Prostate gland (tissue), 2 donors: ENCODE data around the gene DST. TPM values are rescaled to one million over a fixed set of nuclear protein-coding genes. Genes with fewer than 3 reads are reported as not detected.

Experiments used
- DNase-seq: peaks from one replicate; pipeline ENCODE4 v3.0.0-alpha.2; 2019; ENCODE audit warnings: low spot score
- H3K27ac ChIP-seq, 2 donors: fragments of 200-600 bp; sonication (generic); 2 replicates each; pipeline ENCODE4 v1.5.1; 2017 to 2019
- H3K27me3 ChIP-seq: fragments of 200-600 bp; sonication (generic); replicated peaks from 2 replicates; pipeline ENCODE4 v1.5.1; 2019; ENCODE audit not compliant: insufficient read depth
- H3K36me3 ChIP-seq, 2 donors: fragments of 200-600 bp; sonication (generic); 1 replicate in 1 of 2; 2 replicates in 1 of 2; pipeline versions ENCODE4 v1.5.1 to v1.8.1; 2017 to 2019
- H3K4me1 ChIP-seq: fragments of 200-600 bp; sonication (generic); replicated peaks from 2 replicates; pipeline ENCODE4 v1.5.1; 2019
- H3K4me3 ChIP-seq, 2 donors: fragments of 200-600 bp; sonication (generic); 2 replicates each; pipeline ENCODE4 v1.5.1; 2017 to 2019
- H3K9me3 ChIP-seq: fragments of 200-600 bp; sonication (generic); 2 replicates; pipeline ENCODE4 v1.5.1; 2017
- CTCF ChIP-seq, 4 experiments: fragments of 200-600 bp in 2 of 4; fragments of 450-650 bp in 2 of 4; sonication (generic) in 2 of 4; IDR thresholded peaks; 1 replicate in 3 of 4; 2 replicates in 1 of 4; pipeline ENCODE4 v1.5.1; 2016 to 2019; ENCODE audit warnings: antibody characterized with exemption in 4 of 4, mild to moderate bottlenecking in 2 of 4, moderate library complexity in 2 of 4
- POLR2A ChIP-seq: fragments of 450-650 bp; IDR thresholded peaks from one replicate; pipeline ENCODE4 v1.6.1; 2016; ENCODE audit warnings: antibody characterized with exemption, mild to moderate bottlenecking
- POLR2AphosphoS5 ChIP-seq: sonication (generic); formaldehyde crosslinking; IDR thresholded peaks from one replicate; pipeline ENCODE4 v1.6.1; 2017; ENCODE audit warnings: antibody characterized with exemption
- WGBS: methylation state at CpG from one replicate; pipeline ENCODE4 v1.1.5; 2018; 5-methylcytosine and 5-hydroxymethylcytosine counted together
- intact Hi-C: fragments of 100-400 bp; cut with DNase I; formaldehyde crosslinking; loops from one replicate; pipeline ENCODE4 v1.14.2; 2022
- total RNA-seq, 2 donors: library from RNA; depleted of rRNA; stranded (reverse); fragments of >200 nt; gene quantifications; one replicate each; pipeline ENCODE4 v1.1.0, GENCODE V29; 2016

Gene DST
- total RNA-seq, 2 donors from 2014 or later, result 131 to 242 TPM

GRCh38 chr6:56486681-56487080 lies 156.0 kb downstream of the DST start:
- 89% methylated on average over 3 of the region's 3 CpGs for WGBS
- TF ChIP-seq POLR2A, result no peak
- TF ChIP-seq POLR2AphosphoS5, result no peak
- no peak for TF ChIP-seq CTCF (IDR thresholded peaks at IDR 0.05)
- Histone ChIP-seq H3K27ac (no peak overlapping the region), H3K4me1 (no peaks in the 10 kb centered on the region), H3K27me3 (no peaks in the 10 kb centered on the region), H3K9me3 (no peaks in the 10 kb centered on the region), H3K36me3 (no peaks in the 10 kb centered on the region), H3K4me3 (no peak overlapping the region)
- intact Hi-C loops, result no loop called here
- DNase-seq, result no peak

DNA sequence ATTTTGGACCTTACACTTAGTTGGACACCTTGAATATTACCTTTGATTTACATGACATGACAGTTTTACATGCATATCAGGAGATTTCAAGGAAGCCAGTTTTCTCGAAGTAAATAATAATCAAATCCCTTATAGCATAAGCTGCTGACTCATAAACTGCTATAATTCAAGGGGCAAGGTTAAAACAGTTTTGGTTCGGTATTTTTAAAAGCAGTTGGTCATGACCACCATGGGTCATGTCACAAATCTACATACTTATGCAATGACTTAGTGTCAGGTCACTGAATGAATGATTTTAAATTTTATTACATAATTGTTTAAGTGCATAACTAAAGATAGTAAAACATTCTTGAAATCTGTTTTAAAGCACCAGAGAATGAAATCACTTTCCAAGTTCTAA lies 158.0 kb downstream of the DST start:
- Histone ChIP-seq H3K27me3 (no peaks in the 10 kb centered on the region), H3K4me1 (no peaks in the 10 kb centered on the region), H3K27ac (no peak overlapping the region), H3K36me3 (no peaks in the 10 kb centered on the region), H3K4me3 (no peak overlapping the region), H3K9me3 (no peaks in the 10 kb centered on the region)
- 28% methylated on average over 2 of the region's 2 CpGs for WGBS
- no peak for DNase-seq
- intact Hi-C loops, result no loop called here
- no peak for TF ChIP-seq CTCF (IDR thresholded peaks at IDR 0.05)

GRCh38 chr6:56483929-56484328 lies 158.8 kb downstream of the DST start:
- H3K27ac ChIP-seq, result no peak overlapping the region
- H3K4me3 ChIP-seq, result no peak overlapping the region
- intact Hi-C loops, result no loop called here
- no peaks in the 10 kb centered on the region for H3K27me3 ChIP-seq
- no peaks in the 10 kb centered on the region for H3K9me3 ChIP-seq
- no peak for TF ChIP-seq POLR2A
- no peak for TF ChIP-seq CTCF (IDR thresholded peaks at IDR 0.05)
- no peak for TF ChIP-seq POLR2AphosphoS5
- WGBS, result 33% methylated on average over 1 of the region's 1 CpG
- no peak for DNase-seq
- H3K4me1 ChIP-seq, result no peaks in the 10 kb centered on the region
- no peaks in the 10 kb centered on the region for H3K36me3 ChIP-seq

DNA sequence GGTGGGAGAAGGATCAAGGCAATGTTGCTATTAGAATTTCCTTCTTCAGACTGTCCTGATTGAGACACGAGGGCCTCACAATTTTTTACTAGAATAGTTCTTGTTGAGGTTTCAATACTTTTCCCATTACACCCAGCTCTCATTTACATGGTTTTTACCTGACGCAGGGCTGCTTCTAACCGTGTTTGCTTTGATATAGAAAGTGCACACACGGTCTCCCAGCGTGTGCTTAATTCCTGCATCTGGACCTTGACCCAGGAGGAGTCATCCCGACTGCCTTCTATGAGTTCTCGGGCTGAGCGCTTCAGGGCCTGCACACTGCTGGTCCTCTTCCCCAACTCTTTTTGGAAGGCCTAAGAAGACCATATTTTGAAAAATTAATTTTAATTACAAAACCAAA lies 160.2 kb downstream of the DST start:
- Histone ChIP-seq H3K27ac (no peak overlapping the region), H3K36me3 (no peaks in the 10 kb centered on the region), H3K9me3 (no peaks in the 10 kb centered on the region), H3K27me3 (no peaks in the 10 kb centered on the region), H3K4me3 (no peak overlapping the region), H3K4me1 (no peaks in the 10 kb centered on the region)
- WGBS, result 84% methylated on average over 8 of the region's 8 CpGs
- DNase-seq, result no peak
- intact Hi-C loops, result no loop called here
- no peak for TF ChIP-seq CTCF (IDR thresholded peaks at IDR 0.05)
- no peak for TF ChIP-seq POLR2A
- no peak for TF ChIP-seq POLR2AphosphoS5

- intact Hi-C loops, result no loop called here
- H3K27ac ChIP-seq, result no peak overlapping the region
- no peak for DNase-seq
- H3K36me3 ChIP-seq, result no peaks in the 10 kb centered on the region
- H3K27me3 ChIP-seq, result no peaks in the 10 kb centered on the region
- H3K9me3 ChIP-seq, result no peaks in the 10 kb centered on the region
- no peak overlapping the region for H3K4me3 ChIP-seq
- no peaks in the 10 kb centered on the region for H3K4me1 ChIP-seq
- WGBS, result 90% methylated on average over 5 of the region's 5 CpGs
- TF ChIP-seq POLR2A (no peak), POLR2AphosphoS5 (no peak), CTCF (IDR thresholded peaks at IDR 0.05) (no peak)
These were observed 160.7 kb downstream of the DST start for GRCh38 chr6:56481957-56482356.
